ENCODE data around the gene LSM7. TPM values are rescaled to one million over a fixed set of nuclear protein-coding genes. Genes with fewer than 3 reads are reported as not detected.
A peak's percentile ranks its signal among the peaks of the same experiment; 100 is the strongest.

The LSM7 gene
- 125 and 134 TPM in 2 replicates for total RNA-seq (ENCODE audit: low replicate concordance)
- long read RNA-seq, transcript LSM7-201 (4 exons, 529 nt) = major isoform, 20 of 42 reads
- long read RNA-seq, transcript LSM7-203 (4 exons, 512 nt) = minor isoform, 13 of 42 reads
- long read RNA-seq, partial matches to known transcripts = 2 of 42 reads
- long read RNA-seq, other reads (novel, unspliced or antisense) = 3 of 42 reads

GRCh38 chr19:2328401-2329148, at the start of gene LSM7, which contains the start of gene SPPL2B:
Gene LSM7, minus strand, starts transcription at chr19:2328586. Its CDS starts 20 bp downstream, at chr19:2328566.
Gene SPPL2B, plus strand, starts transcription at chr19:2328684. Its CDS starts 26 bp downstream, at chr19:2328710.
- no peaks in the 10 kb centered on the region for H3K36me3 Mint-ChIP-seq
- H3K27ac Mint-ChIP-seq = peak within 1 kb of the TSS; percentile 100
- no peaks in the 10 kb centered on the region for H3K9me3 Mint-ChIP-seq
- TF ChIP-seq CTCF (conservative IDR thresholded peaks at IDR 0.05) = no peak
- peak within 1 kb of the TSS; percentile 97 for H3K4me3 Mint-ChIP-seq
- peaks cover 42% of the 10 kb centered on the region for H3K4me1 Mint-ChIP-seq (ENCODE audit: unreplicated experiment)
- H3K27me3 Mint-ChIP-seq = no peaks in the 10 kb centered on the region
- DNase-seq (ENCODE audit: extremely low spot score, unreplicated experiment) = peak; percentile 96

GRCh38 chr19:2376784-2377519, 48.6 kb upstream of the LSM7 start:
- Mint-ChIP-seq H3K27ac (no peak overlapping the region), H3K4me1 (ENCODE audit: unreplicated experiment) (peaks cover 32% of the 10 kb centered on the region), H3K4me3 (no peak overlapping the region), H3K9me3 (peaks cover 9% of the 10 kb centered on the region), H3K27me3 (peaks cover 4% of the 10 kb centered on the region), H3K36me3 (peaks cover 5% of the 10 kb centered on the region)
- TF ChIP-seq CTCF (conservative IDR thresholded peaks at IDR 0.05) = no peak
- DNase-seq (ENCODE audit: extremely low spot score, unreplicated experiment) = no peak

GRCh38 chr19:2375353-2376121, 47.2 kb upstream of the LSM7 start:
- H3K4me3 Mint-ChIP-seq = no peak overlapping the region
- no peak overlapping the region for H3K27ac Mint-ChIP-seq
- DNase-seq (ENCODE audit: extremely low spot score, unreplicated experiment) = no peak

GRCh38 chr19:2374808-2375207, 46.4 kb upstream of the LSM7 start:
- peaks cover 22% of the 10 kb centered on the region for H3K4me1 Mint-ChIP-seq (ENCODE audit: unreplicated experiment)
- peak overlapping the region; percentile 1 for H3K27ac Mint-ChIP-seq
- TF ChIP-seq CTCF (conservative IDR thresholded peaks at IDR 0.05) = no peak
- peaks cover 3% of the 10 kb centered on the region for H3K9me3 Mint-ChIP-seq
- DNase-seq (ENCODE audit: extremely low spot score, unreplicated experiment) = no peak
- no peaks in the 10 kb centered on the region for H3K36me3 Mint-ChIP-seq
- no peak overlapping the region for H3K4me3 Mint-ChIP-seq
- H3K27me3 Mint-ChIP-seq = no peaks in the 10 kb centered on the region

More at GRCh38 chr19:2375353-2376121, 47.2 kb upstream of the LSM7 start:
- H3K9me3 Mint-ChIP-seq = peaks cover 3% of the 10 kb centered on the region
- H3K4me1 Mint-ChIP-seq (ENCODE audit: unreplicated experiment) = peaks cover 22% of the 10 kb centered on the region
- no peaks in the 10 kb centered on the region for H3K27me3 Mint-ChIP-seq
- H3K36me3 Mint-ChIP-seq = no peaks in the 10 kb centered on the region
- TF ChIP-seq CTCF (conservative IDR thresholded peaks at IDR 0.05) = no peak

- no peak for DNase-seq (ENCODE audit: extremely low spot score, unreplicated experiment)
- Mint-ChIP-seq H3K27me3 (no peaks in the 10 kb centered on the region), H3K27ac (peak overlapping the region; percentile 70), H3K4me3 (peak overlapping the region; percentile 17), H3K36me3 (no peaks in the 10 kb centered on the region), H3K4me1 (ENCODE audit: unreplicated experiment) (peaks cover 26% of the 10 kb centered on the region), H3K9me3 (no peaks in the 10 kb centered on the region)
- no peak for TF ChIP-seq CTCF (conservative IDR thresholded peaks at IDR 0.05)
These were observed 43.8 kb upstream of the LSM7 start for GRCh38 chr19:2372076-2372612.
